ENCODE data around the gene CACNA2D3.

Gene CACNA2D3

GRCh38 chr3:54543446-54543845 lies 421.1 kb downstream of the CACNA2D3 start:
- DNase-seq: no peak

DNA sequence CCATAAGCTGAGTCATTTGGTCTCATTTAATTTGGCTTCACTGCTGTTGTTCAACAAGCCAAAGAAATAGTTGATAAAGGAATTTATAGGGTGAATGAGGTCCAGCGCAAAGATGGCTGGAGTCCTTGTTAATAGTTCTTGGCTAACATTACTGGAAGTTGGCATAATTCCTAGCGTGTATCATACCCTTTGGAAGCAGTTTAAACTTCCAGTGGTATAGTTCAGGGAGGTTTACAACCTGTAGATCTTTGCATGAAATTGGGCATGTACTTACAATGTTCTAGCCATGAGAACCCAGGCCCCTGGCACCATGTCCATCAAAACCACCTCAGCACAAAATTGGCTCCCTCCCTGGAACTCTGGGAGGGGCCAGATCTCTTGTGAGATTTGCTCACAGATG lies 424.7 kb downstream of the CACNA2D3 start:
- no peak for DNase-seq

DNA sequence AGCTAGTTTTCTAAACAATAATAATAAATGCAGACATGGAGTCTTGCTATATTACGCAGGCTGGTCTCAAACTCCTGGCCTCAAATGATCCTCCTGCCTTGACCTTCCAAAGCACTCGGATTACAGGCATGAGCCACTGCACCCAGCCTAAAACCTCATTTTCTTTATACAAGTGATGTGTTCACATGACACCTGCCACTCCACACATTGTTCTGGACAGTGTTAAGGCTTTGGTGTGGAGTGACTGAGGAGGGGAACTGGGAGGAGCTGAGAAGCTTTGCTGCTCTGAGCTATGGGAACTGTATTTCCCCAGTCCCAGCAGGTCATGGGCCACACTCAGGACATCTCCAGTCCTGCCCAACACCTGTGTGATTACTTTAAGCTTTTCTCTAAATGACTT lies 425.5 kb downstream of the CACNA2D3 start:
- no peak for DNase-seq

- DNase-seq: no peak
Measured at GRCh38 chr3:54549607-54550220, 427.4 kb downstream of the CACNA2D3 start.

DNA sequence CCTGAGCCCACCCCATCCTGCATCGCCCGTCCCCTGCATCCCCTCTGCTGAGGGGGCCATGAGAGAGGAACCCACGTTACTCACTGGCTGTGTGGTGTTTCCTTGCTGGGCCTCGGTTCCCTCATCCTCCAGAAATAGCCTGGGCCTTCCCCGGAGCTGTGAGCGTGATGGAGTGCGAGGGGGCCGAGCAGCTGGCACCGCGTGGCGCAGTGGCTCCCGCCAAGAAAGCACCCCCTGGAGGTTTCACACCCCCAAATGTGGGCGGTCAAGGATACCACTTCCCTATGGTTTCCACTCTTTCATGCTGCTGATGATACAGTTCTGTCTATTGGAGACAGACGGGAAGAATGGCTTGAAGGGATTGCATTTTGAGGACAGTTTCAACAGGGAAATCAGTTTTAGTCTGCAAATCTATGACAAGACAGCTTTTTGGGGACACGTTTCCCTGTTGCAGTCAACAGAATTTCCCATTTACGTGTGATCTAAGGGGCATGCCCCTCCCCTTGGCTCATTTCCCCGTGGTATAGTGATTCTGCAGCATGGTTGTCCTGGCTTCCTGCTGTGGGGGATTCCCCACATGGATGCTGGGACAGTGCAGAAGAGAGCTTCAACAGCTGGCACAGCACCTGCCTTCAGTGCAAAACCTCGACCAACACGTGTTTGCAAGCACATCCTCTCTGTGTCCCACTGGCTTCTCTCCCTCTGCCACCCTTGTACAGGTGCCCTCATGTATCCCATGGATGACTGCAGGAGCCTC lies 428.0 kb downstream of the CACNA2D3 start:
- no peak for DNase-seq

GRCh38 chr3:54556630-54557029 lies 434.3 kb downstream of the CACNA2D3 start:
- no peak for DNase-seq

GRCh38 chr3:54557538-54558428 lies 435.4 kb downstream of the CACNA2D3 start:
- no peak for DNase-seq

DNA sequence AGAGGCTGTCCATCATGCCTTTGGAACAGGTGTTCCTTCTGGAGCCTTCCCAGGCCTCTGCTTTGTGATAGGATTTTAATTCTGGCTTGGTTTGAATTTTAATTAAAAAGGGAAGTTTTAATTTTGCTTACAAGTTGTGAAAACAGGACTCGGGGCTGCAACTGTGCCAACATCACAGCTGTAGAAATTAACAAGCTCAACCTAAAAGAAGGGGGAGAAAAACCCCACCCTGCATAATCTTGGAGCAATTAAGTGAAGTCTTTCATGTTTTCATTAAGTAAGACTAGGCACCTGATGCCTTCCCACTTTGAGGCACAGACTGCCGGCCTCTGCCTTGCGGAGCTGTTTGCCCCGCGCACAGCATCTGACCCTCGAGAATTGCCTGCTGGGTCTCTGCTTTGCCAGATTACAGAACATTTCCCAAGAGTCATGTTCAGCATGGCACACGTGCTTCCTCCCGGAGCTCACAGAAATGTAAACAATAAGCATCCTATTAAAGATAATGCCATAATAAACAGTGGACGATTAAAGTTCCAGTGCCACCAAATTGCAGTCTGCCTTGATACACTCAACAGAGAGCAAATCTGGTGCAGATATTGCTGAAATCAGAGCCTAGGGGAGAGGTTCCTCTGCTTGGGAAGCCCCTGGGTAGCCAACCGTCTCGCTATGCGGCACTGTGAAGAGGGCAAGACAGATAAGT lies 441.3 kb downstream of the CACNA2D3 start:
- no peak for DNase-seq

- no peak for DNase-seq
Measured at GRCh38 chr3:54564374-54564925, 442.1 kb downstream of the CACNA2D3 start.

- DNase-seq: no peak
Measured at GRCh38 chr3:54565956-54566355, 443.6 kb downstream of the CACNA2D3 start.

DNA sequence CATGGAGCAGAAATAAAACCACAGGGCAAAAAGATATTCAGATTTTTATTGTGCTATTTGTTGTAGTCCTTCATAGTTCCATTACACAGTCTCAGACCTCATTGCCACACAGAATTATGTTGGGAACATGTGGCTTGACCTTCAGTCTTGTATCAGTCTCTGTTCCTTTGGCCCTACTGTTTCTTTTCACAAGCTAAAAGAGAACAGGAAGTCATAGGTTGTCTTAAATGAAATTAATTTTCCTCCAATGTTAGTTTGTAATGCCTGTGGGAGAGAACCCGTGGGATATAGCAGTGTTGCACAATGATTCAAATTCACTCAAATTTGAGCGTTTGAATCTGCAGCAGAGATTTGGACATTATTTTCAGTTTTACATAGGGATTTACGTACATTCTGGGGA lies 445.6 kb downstream of the CACNA2D3 start:
- no peak for DNase-seq

DNA sequence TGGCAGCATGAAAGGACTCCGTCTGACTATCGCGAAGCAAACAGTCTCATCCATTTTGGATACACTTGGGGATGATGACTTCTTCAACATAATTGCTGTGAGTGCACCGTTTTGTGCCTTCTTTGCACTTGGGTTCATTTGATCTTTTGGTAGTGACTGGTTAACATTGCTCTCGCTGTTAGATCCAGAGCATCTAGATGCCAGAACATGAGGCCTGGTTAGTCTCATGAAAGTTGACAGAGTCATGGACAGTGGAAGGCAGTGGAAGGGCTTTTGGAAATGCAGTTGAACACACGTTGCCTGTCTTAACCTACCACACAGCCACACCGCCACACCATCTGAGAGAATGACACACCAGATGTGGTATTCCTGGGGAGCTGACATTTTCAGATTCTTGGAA lies 447.7 kb downstream of the CACNA2D3 start:
- DNase-seq: no peak

DNA sequence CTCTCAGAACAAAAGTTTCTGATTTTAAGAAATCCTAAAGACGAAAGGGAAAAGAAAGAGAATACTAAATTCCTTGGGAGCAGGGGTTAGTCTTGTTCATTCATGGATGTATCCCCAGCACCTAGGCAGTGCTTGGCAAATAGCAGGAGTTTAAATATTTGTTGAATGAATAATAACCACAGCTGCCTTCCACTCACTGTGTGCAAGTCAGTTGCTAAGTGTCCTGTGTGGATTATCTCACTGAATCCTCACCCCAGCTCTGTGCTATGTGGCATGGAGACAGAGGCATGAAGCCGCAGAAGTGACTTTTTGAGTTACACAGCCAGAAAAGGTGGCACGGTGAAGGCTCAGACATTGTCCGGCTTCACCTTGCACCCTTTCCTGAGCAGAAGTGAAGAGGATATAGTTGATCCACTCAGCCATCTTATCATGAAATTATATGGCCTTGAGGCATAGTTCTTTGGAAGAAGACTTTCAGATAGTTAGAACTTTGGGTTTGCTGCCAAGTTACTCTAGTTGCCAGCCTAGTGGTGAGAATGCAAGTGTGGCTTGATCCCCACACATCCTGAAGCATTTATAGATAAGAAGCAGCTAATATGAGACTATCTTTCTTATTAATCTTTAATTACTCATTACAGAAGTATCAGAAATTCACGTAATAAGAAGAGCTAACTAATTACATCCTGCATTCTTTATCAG lies 450.0 kb downstream of the CACNA2D3 start:
- no peak for DNase-seq

GRCh38 chr3:54573858-54574257 lies 451.5 kb downstream of the CACNA2D3 start:
- no peak for DNase-seq

- DNase-seq: no peak
Measured at GRCh38 chr3:54574906-54575617, 452.7 kb downstream of the CACNA2D3 start.

DNA sequence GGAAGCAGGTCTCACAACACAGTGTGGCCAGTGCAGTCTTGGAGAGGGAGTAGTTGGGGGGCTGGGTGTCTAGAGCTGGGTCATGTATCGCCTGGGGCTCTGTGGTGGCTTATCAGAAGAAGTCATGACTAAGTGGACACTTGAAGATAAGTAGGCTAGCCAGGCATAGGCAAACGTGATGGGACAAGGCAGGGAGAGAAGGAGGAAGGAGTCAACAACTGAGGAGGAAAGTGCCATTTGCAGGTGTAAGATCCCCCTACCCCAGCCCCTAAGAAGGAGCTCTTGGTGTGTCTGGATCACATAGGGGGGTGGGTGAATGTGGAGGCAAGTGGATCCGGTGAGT lies 453.2 kb downstream of the CACNA2D3 start:
- DNase-seq: no peak

GRCh38 chr3:54577313-54577712 lies 455.0 kb downstream of the CACNA2D3 start:
- no peak for DNase-seq

DNA sequence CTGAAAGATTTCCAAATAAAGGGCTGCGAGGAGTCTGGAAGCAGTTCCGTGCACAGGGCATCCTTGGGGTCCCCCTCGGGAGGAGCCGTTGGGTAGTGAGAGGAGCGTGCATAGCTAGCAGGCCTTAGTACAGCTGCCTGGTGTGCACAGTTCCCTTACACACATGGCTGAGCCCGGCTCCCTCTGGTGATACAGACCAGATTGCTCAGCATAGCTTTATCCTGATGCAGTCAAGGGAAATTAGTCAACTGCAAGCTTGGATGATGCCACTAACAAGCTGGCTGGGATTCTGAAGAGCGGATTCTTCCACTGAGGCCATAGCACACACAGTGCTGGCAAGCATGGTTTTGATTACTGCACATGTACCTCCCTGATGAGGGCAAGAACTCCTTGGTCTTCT lies 456.1 kb downstream of the CACNA2D3 start:
- DNase-seq: no peak

DNA sequence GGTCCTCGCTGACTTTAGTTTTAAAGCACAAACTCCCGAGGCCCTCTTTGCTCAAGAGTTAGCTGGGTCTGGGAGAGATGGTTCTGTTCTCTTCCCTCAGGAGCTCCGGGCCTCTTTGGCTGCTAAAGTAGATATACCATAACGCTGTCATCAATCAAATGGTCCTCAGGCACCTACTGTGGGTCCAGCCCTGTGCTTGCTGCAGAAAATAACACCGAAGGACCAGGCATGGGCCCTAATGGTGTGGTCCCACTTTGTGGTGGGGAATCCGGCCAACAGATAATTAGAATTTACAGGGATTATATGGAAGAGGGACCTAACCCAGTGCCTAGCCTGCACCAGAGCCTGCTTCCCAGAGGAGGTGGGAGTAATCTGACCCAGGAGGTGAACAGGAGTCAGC lies 458.1 kb downstream of the CACNA2D3 start:
- no peak for DNase-seq

DNA sequence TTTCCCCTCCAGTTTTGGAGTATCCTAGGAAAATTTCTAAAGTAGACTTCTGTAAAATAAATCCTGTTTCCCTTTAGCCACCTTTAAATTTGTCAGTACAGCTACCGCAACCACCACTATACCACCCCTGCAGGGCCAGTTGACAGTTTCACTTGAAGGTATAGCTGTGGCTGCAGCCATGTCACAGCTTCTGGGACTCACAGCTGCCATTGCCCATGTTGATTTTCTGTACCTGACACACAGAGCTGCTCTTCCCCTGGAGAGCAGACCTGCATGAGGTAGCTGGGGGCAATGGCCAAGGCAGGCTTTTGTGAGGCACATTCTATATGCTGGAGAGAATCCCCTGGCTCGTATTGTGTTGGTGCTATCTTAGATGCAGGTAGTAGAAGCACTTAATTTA lies 460.1 kb downstream of the CACNA2D3 start:
- no peak for DNase-seq

GRCh38 chr3:54591157-54591556 lies 468.8 kb downstream of the CACNA2D3 start:
- DNase-seq: no peak

- DNase-seq: no peak
Measured at GRCh38 chr3:54593653-54594052, 471.3 kb downstream of the CACNA2D3 start.
